ENCODE results near the gene GRIK5. TPM values are rescaled to one million over a fixed set of nuclear protein-coding genes. Genes with fewer than 3 reads are reported as not detected.
"Not testable (repeated sequence)": the region's sequence is repeated elsewhere in the genome, so short reads cannot be mapped to it uniquely, and the experiment has no call there.

The GRIK5 gene
- total RNA-seq, 1 donor from 2014 or later: 14.3 TPM

- DNase-seq (ENCODE audit: low read depth): peak; percentile 33
- H3K4me3 ChIP-seq (ENCODE audit: low read depth, low read length): no peak overlapping the region
- TF ChIP-seq CTCF (conservative IDR thresholded peaks at IDR 0.05; ENCODE audit: low read depth, low read length): peak; percentile 100
These were observed 38.8 kb upstream of the GRIK5 start for GRCh38 chr19:42108527-42109389.

- no peak for DNase-seq (ENCODE audit: low read depth)
- H3K4me3 ChIP-seq (ENCODE audit: low read depth, low read length): no peak overlapping the region
- no peak for TF ChIP-seq CTCF (conservative IDR thresholded peaks at IDR 0.05; ENCODE audit: low read depth, low read length)
These were observed 35.4 kb upstream of the GRIK5 start for GRCh38 chr19:42105368-42105767.

DNA sequence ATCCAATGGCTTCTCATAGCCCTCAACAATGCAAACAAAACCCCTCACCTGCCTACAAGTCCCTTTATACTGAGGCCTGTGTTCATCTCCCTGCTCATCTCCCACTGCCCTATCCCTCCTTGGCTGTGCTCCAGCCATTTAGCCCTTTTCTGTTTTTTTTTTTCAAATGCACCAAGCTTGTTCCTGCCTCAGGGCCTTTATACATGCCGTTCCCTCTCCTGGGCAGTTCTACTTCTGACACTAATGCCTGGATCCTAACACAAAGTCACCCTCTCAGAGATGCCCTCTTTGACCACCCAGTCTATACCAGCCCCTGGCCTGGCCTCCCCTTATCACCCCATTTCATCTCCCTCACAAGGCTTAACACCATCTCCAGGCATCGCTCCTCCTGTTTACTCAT is 32.9 kb upstream of the GRIK5 start:
- DNase-seq (ENCODE audit: low read depth): no peak
- no peak overlapping the region for H3K4me3 ChIP-seq (ENCODE audit: low read depth, low read length)
- no peak for TF ChIP-seq CTCF (conservative IDR thresholded peaks at IDR 0.05; ENCODE audit: low read depth, low read length)

GRCh38 chr19:42100241-42100640 is 30.2 kb upstream of the GRIK5 start:
- DNase-seq (ENCODE audit: low read depth): not testable (repeated sequence)

GRCh38 chr19:42099336-42099925 is 29.4 kb upstream of the GRIK5 start:
- no peak for DNase-seq (ENCODE audit: low read depth)
- no peak overlapping the region for H3K4me3 ChIP-seq (ENCODE audit: low read depth, low read length)
- no peak for TF ChIP-seq CTCF (conservative IDR thresholded peaks at IDR 0.05; ENCODE audit: low read depth, low read length)

More at GRCh38 chr19:42100241-42100640, 30.2 kb upstream of the GRIK5 start:
- not testable (repeated sequence) for H3K4me3 ChIP-seq (ENCODE audit: low read depth, low read length)

GRCh38 chr19:42098781-42099180 is 28.8 kb upstream of the GRIK5 start:
- no peak for TF ChIP-seq CTCF (conservative IDR thresholded peaks at IDR 0.05; ENCODE audit: low read depth, low read length)
- H3K4me3 ChIP-seq (ENCODE audit: low read depth, low read length): no peak overlapping the region
- DNase-seq (ENCODE audit: low read depth): no peak

DNA sequence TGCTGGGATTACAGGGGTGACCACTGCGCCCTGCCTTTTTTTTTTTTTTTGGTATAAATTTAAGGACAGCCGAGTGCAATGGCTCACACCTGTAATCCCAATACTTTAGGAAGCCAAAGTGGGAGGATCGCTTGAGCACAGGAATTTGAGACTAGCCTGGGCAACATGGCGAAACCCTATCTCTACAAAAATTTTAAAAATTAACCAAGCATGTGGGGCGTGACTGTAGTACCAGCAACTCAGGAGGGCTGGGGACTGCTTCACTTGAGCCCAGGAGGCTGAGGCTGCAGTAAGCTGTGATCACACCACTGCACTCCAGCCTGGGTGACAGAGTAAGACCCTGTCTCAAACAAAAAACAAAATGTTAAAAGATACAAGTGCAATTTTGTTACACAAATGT is 27.5 kb upstream of the GRIK5 start:
- H3K4me3 ChIP-seq (ENCODE audit: low read depth, low read length): no peak overlapping the region
- TF ChIP-seq CTCF (conservative IDR thresholded peaks at IDR 0.05; ENCODE audit: low read depth, low read length): no peak
- DNase-seq (ENCODE audit: low read depth): no peak
